ENCODE data around the gene SPRY1.

GRCh38 chr4:123409334-123409733 lies 12.7 kb downstream of the SPRY1 start:
- TF ChIP-seq CTCF (conservative IDR thresholded peaks at IDR 0.05; ENCODE audit: low read length), result no peak
- no peak for TF ChIP-seq EZH2phosphoT487 (IDR thresholded peaks at IDR 0.05; ENCODE audit: borderline replicate concordance)

Measured in Loucy (cell line).